Hepatocyte (in vitro differentiated cells): Measurements from ENCODE around the gene ATG3.

ENCODE experiments used
- CTCF ChIP-seq: fragments of 200-600 bp; sonication (generic); IDR thresholded peaks from 2 replicates; pipeline ENCODE4 v1.5.1; 2016; ENCODE audit warnings: antibody characterized with exemption, mild to moderate bottlenecking; ENCODE audit not compliant: poor library complexity
- EZH2 ChIP-seq: fragments of 200-600 bp; sonication (generic); IDR thresholded peaks from 2 replicates; pipeline ENCODE4 v1.6.1; 2016; ENCODE audit warnings: antibody characterized with exemption, mild to moderate bottlenecking, borderline replicate concordance
- EZH2phosphoT487 ChIP-seq: fragments of 200-600 bp; sonication (generic); IDR thresholded peaks from one replicate; pipeline ENCODE4 v1.6.1; 2018; ENCODE audit warnings: antibody characterized with exemption, mild to moderate bottlenecking, low read depth, moderate library complexity; ENCODE audit not compliant: unreplicated experiment, severe bottlenecking

GRCh38 chr3:112555535-112556170 is 6.1 kb downstream of the ATG3 start:
- TF ChIP-seq CTCF: no peak
- no peak for TF ChIP-seq EZH2phosphoT487
- no peak for TF ChIP-seq EZH2
